ENCODE data around the gene NDUFS1. TPM values are rescaled to one million over a fixed set of nuclear protein-coding genes. Genes with fewer than 3 reads are reported as not detected.

The NDUFS1 gene
- total RNA-seq, 3 donors from 2014 or later = 132 to 172 (median 140) TPM

GRCh38 chr2:206075113-206075512 is 84.1 kb downstream of the NDUFS1 start:
- Histone ChIP-seq H3K36me3 (ENCODE audit: low read depth) (no peaks in the 10 kb centered on the region), H3K9me3 (no peaks in the 10 kb centered on the region), H3K4me1 (ENCODE audit: low read depth) (no peaks in the 10 kb centered on the region), H3K4me3 (no peak overlapping the region)
- DNase-seq = no peak
- no peak for TF ChIP-seq CTCF (IDR thresholded peaks at IDR 0.05)
- no peak for ATAC-seq
- intact Hi-C loops (cut with DNase I, micrococcal nuclease) = no loop called here

DNA sequence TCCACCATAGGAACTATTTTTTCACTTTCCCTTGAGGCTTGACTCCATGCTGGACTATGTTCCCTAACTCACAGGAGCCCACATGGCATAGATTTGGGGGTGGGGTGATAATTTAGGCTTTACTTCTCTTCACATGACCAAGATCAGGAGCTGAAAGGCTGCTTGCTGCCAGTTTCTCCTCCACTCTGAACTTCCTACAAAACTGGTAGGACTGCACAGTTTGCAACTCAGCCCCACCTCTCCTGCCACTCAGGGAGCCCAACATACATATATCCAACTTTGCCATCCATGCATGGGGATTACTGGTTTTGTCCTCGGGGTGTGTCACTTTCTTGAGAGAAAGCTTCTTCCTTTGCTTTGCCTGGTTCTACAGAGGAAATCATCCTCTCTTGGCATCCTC is 87.4 kb downstream of the NDUFS1 start:
- Histone ChIP-seq H3K4me1 (ENCODE audit: low read depth) (no peaks in the 10 kb centered on the region), H3K36me3 (ENCODE audit: low read depth) (no peaks in the 10 kb centered on the region), H3K9me3 (no peaks in the 10 kb centered on the region), H3K4me3 (no peak overlapping the region)
- DNase-seq = no peak
- ATAC-seq = peak; percentile 30
- intact Hi-C loops (cut with DNase I, micrococcal nuclease) = no loop called here
- TF ChIP-seq CTCF (IDR thresholded peaks at IDR 0.05) = no peak

- Histone ChIP-seq H3K4me1 (ENCODE audit: low read depth) (no peaks in the 10 kb centered on the region), H3K4me3 (no peak overlapping the region), H3K36me3 (ENCODE audit: low read depth) (no peaks in the 10 kb centered on the region), H3K9me3 (no peaks in the 10 kb centered on the region)
- intact Hi-C loops (cut with DNase I, micrococcal nuclease) = no loop called here
- ATAC-seq (no peak), DNase-seq (no peak)
- no peak for TF ChIP-seq CTCF (IDR thresholded peaks at IDR 0.05)
Measured at GRCh38 chr2:206069417-206069816, 89.8 kb downstream of the NDUFS1 start.

DNA sequence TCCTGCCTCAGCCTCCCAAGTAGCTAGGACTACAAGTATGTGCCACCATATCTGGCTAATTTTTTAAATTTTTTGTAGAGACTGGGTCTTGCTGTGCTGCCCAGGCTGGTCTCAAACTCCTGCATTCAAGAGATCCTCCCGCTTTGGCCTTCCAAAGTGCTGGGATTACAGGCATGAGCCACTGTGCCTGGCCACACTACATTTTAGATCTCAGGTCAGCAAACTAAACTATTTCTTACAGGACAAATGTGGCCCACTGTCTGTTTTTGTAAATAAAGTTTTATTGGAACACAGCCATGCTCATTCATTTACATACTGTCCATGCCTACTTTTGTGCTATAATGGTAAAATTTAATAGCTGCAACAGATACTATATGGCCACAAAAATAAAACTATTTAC is 91.0 kb downstream of the NDUFS1 start:
- TF ChIP-seq CTCF (IDR thresholded peaks at IDR 0.05) = no peak
- intact Hi-C loops (cut with DNase I, micrococcal nuclease) = no loop called here
- no peak for ATAC-seq
- Histone ChIP-seq H3K4me1 (ENCODE audit: low read depth) (no peaks in the 10 kb centered on the region), H3K4me3 (no peak overlapping the region), H3K9me3 (no peaks in the 10 kb centered on the region), H3K36me3 (ENCODE audit: low read depth) (no peaks in the 10 kb centered on the region)
- no peak for DNase-seq

Other genes starting within 250 kb of the NDUFS1 start
- gene INO80D, start 73.3 kb downstream of the NDUFS1 start, total RNA-seq = 10 to 100 TPM; 27.3 to 36.2 (median 30.8) TPM
- gene EEF1B2, start 451 bp upstream of the NDUFS1 start, total RNA-seq = 100 to 1,000 TPM; 374 to 475 (median 385) TPM
- 10 to 100 TPM in 1 of 3 donors, 1 to 10 TPM in 2; 3.9 to 18.3 (median 3.9) TPM for gene ZDBF2, start 115.2 kb upstream of the NDUFS1 start, total RNA-seq